Measurements from ENCODE around the gene TRIM45. TPM values are rescaled to one million over a fixed set of nuclear protein-coding genes. Genes with fewer than 3 reads are reported as not detected.

The TRIM45 gene
- total RNA-seq: 3.0 and 4.0 TPM in 2 replicates

GRCh38 chr1:117121589-117122329, at the start of gene TRIM45:
Gene TRIM45, minus strand, starts transcription at chr1:117121749. Its CDS starts 548 bp downstream, at chr1:117121201.

Other genes starting within 250 kb of the TRIM45 start
- gene PTGFRN, start 211.8 kb downstream of the TRIM45 start, total RNA-seq: 7.0 and 10.4 TPM in 2 replicates
- gene CD101, start 120.0 kb downstream of the TRIM45 start, total RNA-seq: not detected in 2 replicates
- 16.6 and 23.9 TPM in 2 replicates for gene TTF2, start 61.4 kb downstream of the TRIM45 start, total RNA-seq
- not detected in 2 replicates for gene VTCN1, start 89.2 kb upstream of the TRIM45 start, total RNA-seq
- gene MAN1A2, start 245.7 kb upstream of the TRIM45 start, total RNA-seq: 10.7 and 15.1 TPM in 2 replicates